Measurements from ENCODE around the gene SGCD.

DNA sequence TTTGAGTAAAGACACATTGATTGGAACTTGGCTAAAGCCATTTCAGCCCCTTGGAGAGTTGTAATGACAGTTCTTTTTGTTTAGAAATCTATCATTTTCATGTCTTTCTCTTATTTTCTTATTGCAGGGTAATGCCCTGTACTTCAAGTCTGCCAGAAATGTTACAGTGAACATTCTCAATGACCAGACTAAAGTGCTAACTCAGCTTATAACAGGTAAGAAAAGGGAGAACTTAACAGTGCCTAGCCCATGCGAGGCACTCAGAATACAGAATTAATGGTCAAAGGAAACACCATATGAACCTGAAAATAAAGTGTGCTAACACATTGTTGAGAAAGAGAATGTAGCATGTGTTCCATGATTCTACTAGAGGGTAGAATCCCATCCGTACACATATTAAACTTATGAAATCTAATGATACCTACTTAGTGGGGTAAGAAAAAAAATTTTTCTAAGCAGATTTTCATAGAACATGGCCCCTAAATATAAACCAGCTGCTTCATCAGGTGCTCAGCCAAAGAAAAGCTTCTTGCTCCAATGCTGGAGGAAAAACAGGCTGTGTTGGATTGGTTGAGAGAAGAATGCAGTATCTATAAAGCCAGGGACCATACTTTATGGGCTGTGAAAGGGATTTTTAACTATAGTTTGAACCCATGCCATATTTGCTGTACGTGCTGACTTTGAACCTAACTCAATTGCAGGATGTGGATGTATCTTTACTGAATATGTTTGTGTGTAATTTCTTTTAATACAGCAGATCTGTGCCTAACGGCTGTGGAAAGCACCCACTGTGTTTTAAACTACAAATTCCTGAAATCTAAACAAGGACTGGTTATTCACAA lies 262.4 kb downstream of the SGCD start:
- TF ChIP-seq OSR1 (CRISPR knock-in tag; IDR thresholded peaks at IDR 0.05) (no peak), CREB5 (CRISPR knock-in tag; IDR thresholded peaks at IDR 0.05; ENCODE audit: low read depth) (no peak), RARB (CRISPR knock-in tag; IDR thresholded peaks at IDR 0.05) (no peak), PATZ1 (CRISPR knock-in tag; IDR thresholded peaks at IDR 0.05; ENCODE audit: borderline replicate concordance) (no peak)
- TF ChIP-seq, protein P1, sequence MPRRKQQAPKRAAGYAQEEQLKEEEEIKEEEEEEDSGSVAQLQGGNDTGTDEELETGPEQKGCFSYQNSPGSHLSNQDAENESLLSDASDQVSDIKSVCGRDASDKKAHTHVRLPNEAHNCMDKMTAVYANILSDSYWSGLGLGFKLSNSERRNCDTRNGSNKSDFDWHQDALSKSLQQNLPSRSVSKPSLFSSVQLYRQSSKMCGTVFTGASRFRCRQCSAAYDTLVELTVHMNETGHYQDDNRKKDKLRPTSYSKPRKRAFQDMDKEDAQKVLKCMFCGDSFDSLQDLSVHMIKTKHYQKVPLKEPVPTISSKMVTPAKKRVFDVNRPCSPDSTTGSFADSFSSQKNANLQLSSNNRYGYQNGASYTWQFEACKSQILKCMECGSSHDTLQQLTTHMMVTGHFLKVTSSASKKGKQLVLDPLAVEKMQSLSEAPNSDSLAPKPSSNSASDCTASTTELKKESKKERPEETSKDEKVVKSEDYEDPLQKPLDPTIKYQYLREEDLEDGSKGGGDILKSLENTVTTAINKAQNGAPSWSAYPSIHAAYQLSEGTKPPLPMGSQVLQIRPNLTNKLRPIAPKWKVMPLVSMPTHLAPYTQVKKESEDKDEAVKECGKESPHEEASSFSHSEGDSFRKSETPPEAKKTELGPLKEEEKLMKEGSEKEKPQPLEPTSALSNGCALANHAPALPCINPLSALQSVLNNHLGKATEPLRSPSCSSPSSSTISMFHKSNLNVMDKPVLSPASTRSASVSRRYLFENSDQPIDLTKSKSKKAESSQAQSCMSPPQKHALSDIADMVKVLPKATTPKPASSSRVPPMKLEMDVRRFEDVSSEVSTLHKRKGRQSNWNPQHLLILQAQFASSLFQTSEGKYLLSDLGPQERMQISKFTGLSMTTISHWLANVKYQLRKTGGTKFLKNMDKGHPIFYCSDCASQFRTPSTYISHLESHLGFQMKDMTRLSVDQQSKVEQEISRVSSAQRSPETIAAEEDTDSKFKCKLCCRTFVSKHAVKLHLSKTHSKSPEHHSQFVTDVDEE (CRISPR knock-in tag; IDR thresholded peaks at IDR 0.05) = no peak
